ENCODE results near the gene LRRC66. TPM values are rescaled to one million over a fixed set of nuclear protein-coding genes. Genes with fewer than 3 reads are reported as not detected.

LRRC66 gene
- total and polyA plus RNA-seq, 9 of the 15 experiments (the other 6 are each of a cell fraction or from before 2014, with no cell fraction given), result not detected

DNA sequence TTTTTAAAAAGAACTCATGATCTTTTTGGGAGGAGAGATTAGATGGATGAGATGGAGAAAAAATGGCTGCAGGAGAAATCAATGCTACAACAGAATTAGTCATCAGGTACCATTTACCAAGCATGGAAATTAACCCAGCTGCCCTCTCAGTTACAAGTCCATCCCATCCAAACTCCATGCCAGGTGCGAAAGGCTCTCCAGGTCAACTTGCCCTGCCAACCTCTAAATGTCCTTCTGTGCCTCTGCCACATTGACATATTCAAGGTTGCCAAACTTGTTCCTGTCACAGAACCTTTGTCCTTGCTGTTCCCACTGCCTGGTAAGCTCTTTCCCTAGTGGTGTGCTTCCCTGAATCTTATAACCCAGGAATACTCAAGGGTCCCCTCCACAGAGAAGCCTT, 38.1 kb upstream of the LRRC66 start:
- in situ Hi-C loops (cut with MboI), result no loop called here

More for the DNA sequence above, 38.1 kb upstream of the LRRC66 start:
- TF ChIP-seq, protein P1, sequence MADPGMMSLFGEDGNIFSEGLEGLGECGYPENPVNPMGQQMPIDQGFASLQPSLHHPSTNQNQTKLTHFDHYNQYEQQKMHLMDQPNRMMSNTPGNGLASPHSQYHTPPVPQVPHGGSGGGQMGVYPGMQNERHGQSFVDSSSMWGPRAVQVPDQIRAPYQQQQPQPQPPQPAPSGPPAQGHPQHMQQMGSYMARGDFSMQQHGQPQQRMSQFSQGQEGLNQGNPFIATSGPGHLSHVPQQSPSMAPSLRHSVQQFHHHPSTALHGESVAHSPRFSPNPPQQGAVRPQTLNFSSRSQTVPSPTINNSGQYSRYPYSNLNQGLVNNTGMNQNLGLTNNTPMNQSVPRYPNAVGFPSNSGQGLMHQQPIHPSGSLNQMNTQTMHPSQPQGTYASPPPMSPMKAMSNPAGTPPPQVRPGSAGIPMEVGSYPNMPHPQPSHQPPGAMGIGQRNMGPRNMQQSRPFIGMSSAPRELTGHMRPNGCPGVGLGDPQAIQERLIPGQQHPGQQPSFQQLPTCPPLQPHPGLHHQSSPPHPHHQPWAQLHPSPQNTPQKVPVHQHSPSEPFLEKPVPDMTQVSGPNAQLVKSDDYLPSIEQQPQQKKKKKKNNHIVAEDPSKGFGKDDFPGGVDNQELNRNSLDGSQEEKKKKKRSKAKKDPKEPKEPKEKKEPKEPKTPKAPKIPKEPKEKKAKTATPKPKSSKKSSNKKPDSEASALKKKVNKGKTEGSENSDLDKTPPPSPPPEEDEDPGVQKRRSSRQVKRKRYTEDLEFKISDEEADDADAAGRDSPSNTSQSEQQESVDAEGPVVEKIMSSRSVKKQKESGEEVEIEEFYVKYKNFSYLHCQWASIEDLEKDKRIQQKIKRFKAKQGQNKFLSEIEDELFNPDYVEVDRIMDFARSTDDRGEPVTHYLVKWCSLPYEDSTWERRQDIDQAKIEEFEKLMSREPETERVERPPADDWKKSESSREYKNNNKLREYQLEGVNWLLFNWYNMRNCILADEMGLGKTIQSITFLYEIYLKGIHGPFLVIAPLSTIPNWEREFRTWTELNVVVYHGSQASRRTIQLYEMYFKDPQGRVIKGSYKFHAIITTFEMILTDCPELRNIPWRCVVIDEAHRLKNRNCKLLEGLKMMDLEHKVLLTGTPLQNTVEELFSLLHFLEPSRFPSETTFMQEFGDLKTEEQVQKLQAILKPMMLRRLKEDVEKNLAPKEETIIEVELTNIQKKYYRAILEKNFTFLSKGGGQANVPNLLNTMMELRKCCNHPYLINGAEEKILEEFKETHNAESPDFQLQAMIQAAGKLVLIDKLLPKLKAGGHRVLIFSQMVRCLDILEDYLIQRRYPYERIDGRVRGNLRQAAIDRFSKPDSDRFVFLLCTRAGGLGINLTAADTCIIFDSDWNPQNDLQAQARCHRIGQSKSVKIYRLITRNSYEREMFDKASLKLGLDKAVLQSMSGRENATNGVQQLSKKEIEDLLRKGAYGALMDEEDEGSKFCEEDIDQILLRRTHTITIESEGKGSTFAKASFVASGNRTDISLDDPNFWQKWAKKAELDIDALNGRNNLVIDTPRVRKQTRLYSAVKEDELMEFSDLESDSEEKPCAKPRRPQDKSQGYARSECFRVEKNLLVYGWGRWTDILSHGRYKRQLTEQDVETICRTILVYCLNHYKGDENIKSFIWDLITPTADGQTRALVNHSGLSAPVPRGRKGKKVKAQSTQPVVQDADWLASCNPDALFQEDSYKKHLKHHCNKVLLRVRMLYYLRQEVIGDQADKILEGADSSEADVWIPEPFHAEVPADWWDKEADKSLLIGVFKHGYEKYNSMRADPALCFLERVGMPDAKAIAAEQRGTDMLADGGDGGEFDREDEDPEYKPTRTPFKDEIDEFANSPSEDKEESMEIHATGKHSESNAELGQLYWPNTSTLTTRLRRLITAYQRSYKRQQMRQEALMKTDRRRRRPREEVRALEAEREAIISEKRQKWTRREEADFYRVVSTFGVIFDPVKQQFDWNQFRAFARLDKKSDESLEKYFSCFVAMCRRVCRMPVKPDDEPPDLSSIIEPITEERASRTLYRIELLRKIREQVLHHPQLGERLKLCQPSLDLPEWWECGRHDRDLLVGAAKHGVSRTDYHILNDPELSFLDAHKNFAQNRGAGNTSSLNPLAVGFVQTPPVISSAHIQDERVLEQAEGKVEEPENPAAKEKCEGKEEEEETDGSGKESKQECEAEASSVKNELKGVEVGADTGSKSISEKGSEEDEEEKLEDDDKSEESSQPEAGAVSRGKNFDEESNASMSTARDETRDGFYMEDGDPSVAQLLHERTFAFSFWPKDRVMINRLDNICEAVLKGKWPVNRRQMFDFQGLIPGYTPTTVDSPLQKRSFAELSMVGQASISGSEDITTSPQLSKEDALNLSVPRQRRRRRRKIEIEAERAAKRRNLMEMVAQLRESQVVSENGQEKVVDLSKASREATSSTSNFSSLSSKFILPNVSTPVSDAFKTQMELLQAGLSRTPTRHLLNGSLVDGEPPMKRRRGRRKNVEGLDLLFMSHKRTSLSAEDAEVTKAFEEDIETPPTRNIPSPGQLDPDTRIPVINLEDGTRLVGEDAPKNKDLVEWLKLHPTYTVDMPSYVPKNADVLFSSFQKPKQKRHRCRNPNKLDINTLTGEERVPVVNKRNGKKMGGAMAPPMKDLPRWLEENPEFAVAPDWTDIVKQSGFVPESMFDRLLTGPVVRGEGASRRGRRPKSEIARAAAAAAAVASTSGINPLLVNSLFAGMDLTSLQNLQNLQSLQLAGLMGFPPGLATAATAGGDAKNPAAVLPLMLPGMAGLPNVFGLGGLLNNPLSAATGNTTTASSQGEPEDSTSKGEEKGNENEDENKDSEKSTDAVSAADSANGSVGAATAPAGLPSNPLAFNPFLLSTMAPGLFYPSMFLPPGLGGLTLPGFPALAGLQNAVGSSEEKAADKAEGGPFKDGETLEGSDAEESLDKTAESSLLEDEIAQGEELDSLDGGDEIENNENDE (IDR thresholded peaks at IDR 0.05; ENCODE audit: low read depth, low read length), result no peak
- TF ChIP-seq, protein P2, sequence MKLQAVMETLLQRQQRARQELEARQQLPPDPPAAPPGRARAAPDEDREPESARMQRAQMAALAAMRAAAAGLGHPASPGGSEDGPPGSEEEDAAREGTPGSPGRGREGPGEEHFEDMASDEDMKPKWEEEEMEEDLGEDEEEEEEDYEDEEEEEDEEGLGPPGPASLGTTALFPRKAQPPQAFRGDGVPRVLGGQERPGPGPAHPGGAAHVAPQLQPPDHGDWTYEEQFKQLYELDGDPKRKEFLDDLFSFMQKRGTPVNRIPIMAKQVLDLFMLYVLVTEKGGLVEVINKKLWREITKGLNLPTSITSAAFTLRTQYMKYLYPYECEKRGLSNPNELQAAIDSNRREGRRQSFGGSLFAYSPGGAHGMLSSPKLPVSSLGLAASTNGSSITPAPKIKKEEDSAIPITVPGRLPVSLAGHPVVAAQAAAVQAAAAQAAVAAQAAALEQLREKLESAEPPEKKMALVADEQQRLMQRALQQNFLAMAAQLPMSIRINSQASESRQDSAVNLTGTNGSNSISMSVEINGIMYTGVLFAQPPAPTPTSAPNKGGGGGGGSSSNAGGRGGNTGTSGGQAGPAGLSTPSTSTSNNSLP (IDR thresholded peaks at IDR 0.05; ENCODE audit: borderline replicate concordance, low read depth, low read length), result no peak
- TF ChIP-seq KLF6 (CRISPR knock-in tag; IDR thresholded peaks at IDR 0.05; ENCODE audit: borderline replicate concordance), result no peak
- TF ChIP-seq, protein P3, sequence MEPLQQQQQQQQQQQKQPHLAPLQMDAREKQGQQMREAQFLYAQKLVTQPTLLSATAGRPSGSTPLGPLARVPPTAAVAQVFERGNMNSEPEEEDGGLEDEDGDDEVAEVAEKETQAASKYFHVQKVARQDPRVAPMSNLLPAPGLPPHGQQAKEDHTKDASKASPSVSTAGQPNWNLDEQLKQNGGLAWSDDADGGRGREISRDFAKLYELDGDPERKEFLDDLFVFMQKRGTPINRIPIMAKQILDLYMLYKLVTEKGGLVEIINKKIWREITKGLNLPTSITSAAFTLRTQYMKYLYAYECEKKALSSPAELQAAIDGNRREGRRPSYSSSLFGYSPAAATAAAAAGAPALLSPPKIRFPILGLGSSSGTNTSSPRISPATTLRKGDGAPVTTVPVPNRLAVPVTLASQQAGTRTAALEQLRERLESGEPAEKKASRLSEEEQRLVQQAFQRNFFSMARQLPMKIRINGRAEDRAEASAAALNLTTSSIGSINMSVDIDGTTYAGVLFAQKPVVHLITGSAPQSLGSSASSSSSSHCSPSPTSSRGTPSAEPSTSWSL (CRISPR knock-in tag; IDR thresholded peaks at IDR 0.05; ENCODE audit: borderline replicate concordance), result no peak
- no peak for TF ChIP-seq GTF2E2 (tag; IDR thresholded peaks at IDR 0.05)
- no peak for TF ChIP-seq SP2 (IDR thresholded peaks at IDR 0.05; ENCODE audit: extremely low read depth, low read depth, low read length, poor library complexity, severe bottlenecking)
- no peak for TF ChIP-seq CCNT2 (IDR thresholded peaks at IDR 0.05; ENCODE audit: borderline replicate concordance, extremely low read depth, insufficient read length, low read depth, low read length)
- no peak overlapping the region for H3K4me2 ChIP-seq (ENCODE audit: insufficient read depth, low read length)
- ChIA-PET CTCF (ENCODE audit: low intra/inter-chr PET ratio) (no interaction called here), POLR2A (no interaction called here)
- H3K9me1 ChIP-seq (ENCODE audit: control insufficient read depth, insufficient read depth, low read length), result no peaks in the 10 kb centered on the region
- H2AFZ ChIP-seq (ENCODE audit: low read depth, low read length), result no peak overlapping the region
- H3K27me3 ChIP-seq (ENCODE audit: control insufficient read depth in 2 of 2, insufficient read depth in 2 of 2, low read length in 2 of 2), result no peaks in the 10 kb centered on the region
- no peaks in the 10 kb centered on the region for H3K79me2 ChIP-seq (ENCODE audit: control insufficient read depth, insufficient read depth, low read length)
- intact Hi-C loops (cut with micrococcal nuclease), result no loop called here
- no peak overlapping the region for H3K27ac ChIP-seq (ENCODE audit: extremely low read depth, low read depth, low read length)
- BruUV-seq (replicated peaks), result no TSS peak
- no peaks in the 10 kb centered on the region for H3K4me1 ChIP-seq (replicated peaks in 1 of 2; ENCODE audit: control insufficient read depth in 2 of 2, insufficient read depth in 2 of 2, low read length in 2 of 2)
- no peaks in the 10 kb centered on the region for H3K36me3 ChIP-seq (ENCODE audit: control insufficient read depth, insufficient read depth, low read length)
- 0% methylated on average over 1 of the region's 1 CpG for WGBS (ENCODE audit: insufficient coverage, low coverage, missing lambda C conversion rate)
- no peak overlapping the region for H3K9ac ChIP-seq (ENCODE audit: insufficient read depth in 1 of 2, low read depth in 2 of 2, low read length in 2 of 2)
- no peak overlapping the region for H3K4me3 ChIP-seq
- no peaks in the 10 kb centered on the region for H4K20me1 ChIP-seq (replicated peaks; ENCODE audit: control insufficient read depth, insufficient read depth, low read length)
- no peak for ATAC-seq
- no peak for DNase-seq (ENCODE audit: extremely low read depth in 1 of 4, low spot score in 3 of 4)
- no peak for FAIRE-seq
- H3K9me3 ChIP-seq (replicated peaks; ENCODE audit: control insufficient read depth, insufficient read depth, low read depth, low read length), result no peaks in the 10 kb centered on the region
